Neural progenitor cell (in vitro differentiated cells): Measurements from ENCODE around the gene GCK.

Experiments
- EZH2 ChIP-seq: fragments of 200-600 bp; sonication (generic); IDR thresholded peaks from 2 replicates; pipeline ENCODE4 v1.6.1; 2017; ENCODE audit warnings: antibody characterized with exemption, mild to moderate bottlenecking, moderate library complexity
- EZH2phosphoT487 ChIP-seq: fragments of 200-600 bp; sonication (generic); IDR thresholded peaks from 2 replicates; pipeline ENCODE4 v1.6.1; 2017; ENCODE audit warnings: antibody characterized with exemption
- TF ChIP-seq, protein P1 (sequence below): fragments of 200-600 bp; sonication (generic); IDR thresholded peaks from 2 replicates; pipeline ENCODE4 v1.5.1; 2017; ENCODE audit warnings: antibody characterized with exemption, mild to moderate bottlenecking

DNA sequence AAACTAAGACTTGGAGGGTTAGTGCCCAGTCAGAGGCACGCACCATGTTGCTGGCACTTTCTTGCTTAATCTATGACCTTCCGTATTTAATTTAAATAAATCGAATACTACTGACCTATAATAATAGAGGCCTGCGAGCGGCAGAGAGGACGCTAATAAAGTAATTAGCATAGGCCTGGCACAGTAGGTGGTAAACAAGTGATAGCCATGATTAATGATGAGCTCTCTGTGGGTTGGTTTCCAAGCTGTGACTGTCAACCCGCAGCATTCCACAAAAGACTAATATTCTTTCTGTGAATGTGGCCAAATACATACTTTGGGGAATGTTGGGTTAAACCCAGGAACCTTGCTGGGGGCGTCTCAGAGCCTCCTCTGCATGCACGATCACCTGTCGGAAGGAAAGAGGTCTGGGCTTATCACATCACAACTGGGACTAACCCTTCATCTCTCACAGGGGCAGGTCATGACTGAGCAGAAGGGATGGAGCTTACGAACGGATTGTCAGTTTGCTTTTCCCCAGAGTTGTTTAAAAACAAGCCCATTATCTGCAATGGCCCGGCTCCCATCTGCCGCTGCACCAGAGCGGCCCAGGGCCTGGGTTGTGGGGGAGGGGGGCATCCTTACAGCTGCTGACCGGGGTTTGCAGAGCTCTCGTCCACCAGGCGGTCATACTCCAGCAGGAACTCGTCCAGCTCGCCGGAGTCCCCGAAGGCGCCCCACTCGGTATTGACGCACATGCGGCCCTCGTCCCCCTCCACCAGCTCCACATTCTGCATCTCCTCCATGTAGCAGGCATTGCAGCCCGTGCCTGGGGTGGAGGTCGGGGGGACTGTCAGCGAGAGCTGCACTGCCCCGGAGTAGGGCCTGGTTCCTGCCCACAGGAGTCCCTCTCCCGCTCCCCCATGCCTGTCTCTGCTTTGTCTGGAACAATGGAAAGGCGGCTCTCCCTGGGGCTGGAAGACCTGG lies 41.9 kb downstream of the GCK start:
- TF ChIP-seq, protein P1, sequence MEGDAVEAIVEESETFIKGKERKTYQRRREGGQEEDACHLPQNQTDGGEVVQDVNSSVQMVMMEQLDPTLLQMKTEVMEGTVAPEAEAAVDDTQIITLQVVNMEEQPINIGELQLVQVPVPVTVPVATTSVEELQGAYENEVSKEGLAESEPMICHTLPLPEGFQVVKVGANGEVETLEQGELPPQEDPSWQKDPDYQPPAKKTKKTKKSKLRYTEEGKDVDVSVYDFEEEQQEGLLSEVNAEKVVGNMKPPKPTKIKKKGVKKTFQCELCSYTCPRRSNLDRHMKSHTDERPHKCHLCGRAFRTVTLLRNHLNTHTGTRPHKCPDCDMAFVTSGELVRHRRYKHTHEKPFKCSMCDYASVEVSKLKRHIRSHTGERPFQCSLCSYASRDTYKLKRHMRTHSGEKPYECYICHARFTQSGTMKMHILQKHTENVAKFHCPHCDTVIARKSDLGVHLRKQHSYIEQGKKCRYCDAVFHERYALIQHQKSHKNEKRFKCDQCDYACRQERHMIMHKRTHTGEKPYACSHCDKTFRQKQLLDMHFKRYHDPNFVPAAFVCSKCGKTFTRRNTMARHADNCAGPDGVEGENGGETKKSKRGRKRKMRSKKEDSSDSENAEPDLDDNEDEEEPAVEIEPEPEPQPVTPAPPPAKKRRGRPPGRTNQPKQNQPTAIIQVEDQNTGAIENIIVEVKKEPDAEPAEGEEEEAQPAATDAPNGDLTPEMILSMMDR = no peak
- TF ChIP-seq EZH2 = no peak
- no peak for TF ChIP-seq EZH2phosphoT487
